ENCODE results near the gene TOM1L2.
"Not testable (repeated sequence)": the region's sequence is repeated elsewhere in the genome, so short reads cannot be mapped to it uniquely, and the experiment has no call there.

TOM1L2 gene

GRCh38 chr17:17924131-17924856 lies 47.9 kb downstream of the TOM1L2 start:
- DNase-seq (ENCODE audit: low read depth in 2 of 2), result no peak

- DNase-seq (ENCODE audit: low read depth in 2 of 2), result no peak
These were observed 50.1 kb downstream of the TOM1L2 start for GRCh38 chr17:17922070-17922614.

- DNase-seq (ENCODE audit: low read depth in 2 of 2), result no peak
These were observed 50.8 kb downstream of the TOM1L2 start for GRCh38 chr17:17921192-17922069.

GRCh38 chr17:17919169-17920107 lies 52.8 kb downstream of the TOM1L2 start:
- DNase-seq (ENCODE audit: low read depth in 2 of 2), result peak; percentile 22 to 26

- no peak for DNase-seq (ENCODE audit: low read depth in 2 of 2)
These were observed 54.8 kb downstream of the TOM1L2 start for GRCh38 chr17:17917394-17917793.

- no peak for DNase-seq (ENCODE audit: low read depth in 2 of 2)
These were observed 57.0 kb downstream of the TOM1L2 start for GRCh38 chr17:17915183-17915582.

GRCh38 chr17:17913695-17914332 lies 58.4 kb downstream of the TOM1L2 start:
- peak; percentile 5 to 20 for DNase-seq (ENCODE audit: low read depth in 2 of 2)

GRCh38 chr17:17912336-17912735 lies 59.9 kb downstream of the TOM1L2 start:
- DNase-seq (ENCODE audit: low read depth in 2 of 2), result not testable (repeated sequence)

- DNase-seq (ENCODE audit: low read depth in 2 of 2), result no peak
These were observed 61.1 kb downstream of the TOM1L2 start for GRCh38 chr17:17911001-17911613.

- DNase-seq (ENCODE audit: low read depth in 2 of 2), result no peak
These were observed 62.1 kb downstream of the TOM1L2 start for GRCh38 chr17:17910060-17910459.

GRCh38 chr17:17909078-17909477 lies 63.1 kb downstream of the TOM1L2 start:
- DNase-seq (ENCODE audit: low read depth in 2 of 2), result no peak

- DNase-seq (ENCODE audit: low read depth in 2 of 2), result no peak
These were observed 64.7 kb downstream of the TOM1L2 start for GRCh38 chr17:17907469-17907868.

GRCh38 chr17:17906418-17907215 lies 65.6 kb downstream of the TOM1L2 start:
- no peak for DNase-seq (ENCODE audit: low read depth in 2 of 2)

- DNase-seq (ENCODE audit: low read depth in 2 of 2), result no peak
These were observed 67.2 kb downstream of the TOM1L2 start for GRCh38 chr17:17905036-17905320.

GRCh38 chr17:17904166-17905035 lies 67.8 kb downstream of the TOM1L2 start:
- DNase-seq (ENCODE audit: low read depth in 2 of 2), result no peak

GRCh38 chr17:17902877-17903276 lies 69.3 kb downstream of the TOM1L2 start:
- DNase-seq (ENCODE audit: low read depth in 2 of 2), result no peak

GRCh38 chr17:17902376-17902775 lies 69.8 kb downstream of the TOM1L2 start:
- no peak for DNase-seq (ENCODE audit: low read depth in 2 of 2)

GRCh38 chr17:17900615-17901520 lies 71.3 kb downstream of the TOM1L2 start:
- no peak for DNase-seq (ENCODE audit: low read depth in 2 of 2)

Measured in stimulated activated CD8-positive, alpha-beta memory T cell treated with anti-CD3 and anti-CD28 coated beads, Interleukin-15, amount 100 ng/mL, for 48 hours (primary cell).